Skin epidermis (tissue), 12 donors: Measurements from ENCODE around the gene IER2.
A peak's percentile ranks its signal among the peaks of the same experiment; 100 is the strongest.
"Not testable (repeated sequence)": the region's sequence is repeated elsewhere in the genome, so short reads cannot be mapped to it uniquely, and the experiment has no call there.

Experiments used
- H3K27ac ChIP-seq, 21 experiments: fragments of 200-600 bp; sonication (generic) in 11 of 21; one replicate each; pipeline ENCODE4 v1.5.0; 2020; ENCODE audit warnings: mild to moderate bottlenecking in 3 of 21, inconsistent platforms in 2 of 21, moderate library complexity in 2 of 21
- H3K4me3 ChIP-seq, 7 experiments: fragments of 200-600 bp; sonication (generic) in 2 of 7; one replicate each; pipeline ENCODE4 v1.5.0; 2020; ENCODE audit warnings: inconsistent platforms in 2 of 7, mild to moderate bottlenecking in 2 of 7, moderate library complexity in 1 of 7

The IER2 gene

GRCh38 chr19:13155472-13156359, 5.5 kb downstream of the IER2 start:
- H3K4me3 ChIP-seq, result peak overlapping the region; percentile 84 to 95 (median 93)
- H3K27ac ChIP-seq, result peak overlapping the region; percentile 54 to 100 (median 98)

DNA sequence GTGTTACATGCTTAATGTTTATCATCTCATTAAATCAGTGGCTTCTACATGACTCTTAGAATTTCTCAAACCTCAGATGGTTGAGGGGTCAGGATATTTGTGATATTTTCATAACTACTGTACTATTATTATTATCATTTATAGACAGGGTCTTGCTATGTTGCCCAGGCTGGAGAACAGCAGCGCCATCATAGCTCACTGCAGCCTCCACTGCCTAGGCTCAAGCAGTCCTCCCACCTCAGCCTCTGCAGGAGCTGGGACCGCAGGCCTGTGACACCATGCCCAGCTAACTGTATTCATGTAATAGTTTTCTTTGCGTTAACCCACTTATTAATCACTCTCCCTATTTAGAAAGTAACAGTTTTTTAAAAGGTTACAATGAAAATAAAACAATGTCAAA, 9.5 kb downstream of the IER2 start:
- peak overlapping the region in 2 of 21 experiments; percentile 27 to 64 for H3K27ac ChIP-seq
- H3K4me3 ChIP-seq, result no peak overlapping the region

DNA sequence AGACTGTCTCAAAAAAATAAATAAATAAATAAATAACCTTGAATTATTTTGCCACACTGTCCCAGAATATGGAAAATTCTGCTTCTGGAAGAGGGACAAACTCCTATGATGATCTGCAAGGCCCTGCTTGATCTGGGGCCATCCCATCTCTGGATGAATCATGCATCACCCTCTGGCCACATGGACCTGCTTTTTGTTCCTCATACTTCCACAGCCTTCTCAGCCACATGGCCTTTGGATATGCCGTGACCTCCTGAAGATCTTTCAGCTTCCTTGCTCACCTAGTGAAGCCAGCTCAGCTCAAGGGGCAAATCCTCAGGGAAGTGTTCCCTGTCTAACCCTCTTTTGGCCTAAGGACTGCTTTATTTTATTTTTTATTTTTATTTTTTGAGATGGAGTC, 10.3 kb downstream of the IER2 start:
- peak overlapping the region in 12 of 21 experiments; percentile 8 to 95 (median 46) for H3K27ac ChIP-seq
- H3K4me3 ChIP-seq, result no peak overlapping the region

- peak overlapping the region; percentile 64 to 97 (median 94) for H3K27ac ChIP-seq
- peak overlapping the region; percentile 20 to 32 (median 23) for H3K4me3 ChIP-seq
Observed at GRCh38 chr19:13162724-13163608, 12.8 kb downstream of the IER2 start.

DNA sequence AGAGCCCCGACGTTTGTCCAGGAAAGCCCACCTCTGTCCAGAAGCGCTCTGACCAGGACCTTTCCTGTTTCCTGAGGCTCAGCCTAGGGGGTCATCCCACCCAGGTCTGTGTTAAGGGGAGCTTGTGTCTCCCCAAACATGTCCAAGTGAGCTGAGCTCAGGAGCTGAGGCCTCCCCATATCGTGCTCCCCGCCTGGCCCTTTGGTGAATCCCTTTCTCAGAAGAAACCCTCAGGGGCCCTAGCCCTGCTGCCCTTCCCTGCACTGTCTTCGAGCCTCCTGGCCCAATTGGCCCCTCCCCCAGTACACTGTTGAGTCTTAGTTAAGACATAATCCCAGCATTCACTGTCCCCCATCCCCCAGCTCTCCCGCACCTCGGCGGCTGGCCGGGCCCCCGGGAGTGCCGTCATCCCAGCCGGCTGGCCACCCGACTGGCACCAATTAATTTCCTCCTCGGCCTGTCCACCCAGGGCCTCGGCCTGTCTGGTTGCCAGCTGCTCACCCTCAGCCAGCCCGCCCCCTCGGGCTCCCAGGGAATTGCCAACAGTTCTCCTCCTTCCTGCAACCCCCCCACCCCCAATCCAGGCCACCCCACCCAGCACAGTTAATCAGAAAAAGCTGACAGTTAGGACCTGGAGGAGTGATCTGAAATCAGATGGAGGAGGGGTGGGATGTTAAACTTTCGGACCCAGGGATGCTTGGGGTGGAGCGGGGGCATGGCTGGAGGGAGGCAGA, 13.6 kb downstream of the IER2 start:
- peak overlapping the region; percentile 4 to 32 (median 23) for H3K4me3 ChIP-seq
- peak overlapping the region; percentile 64 to 97 (median 94) for H3K27ac ChIP-seq

DNA sequence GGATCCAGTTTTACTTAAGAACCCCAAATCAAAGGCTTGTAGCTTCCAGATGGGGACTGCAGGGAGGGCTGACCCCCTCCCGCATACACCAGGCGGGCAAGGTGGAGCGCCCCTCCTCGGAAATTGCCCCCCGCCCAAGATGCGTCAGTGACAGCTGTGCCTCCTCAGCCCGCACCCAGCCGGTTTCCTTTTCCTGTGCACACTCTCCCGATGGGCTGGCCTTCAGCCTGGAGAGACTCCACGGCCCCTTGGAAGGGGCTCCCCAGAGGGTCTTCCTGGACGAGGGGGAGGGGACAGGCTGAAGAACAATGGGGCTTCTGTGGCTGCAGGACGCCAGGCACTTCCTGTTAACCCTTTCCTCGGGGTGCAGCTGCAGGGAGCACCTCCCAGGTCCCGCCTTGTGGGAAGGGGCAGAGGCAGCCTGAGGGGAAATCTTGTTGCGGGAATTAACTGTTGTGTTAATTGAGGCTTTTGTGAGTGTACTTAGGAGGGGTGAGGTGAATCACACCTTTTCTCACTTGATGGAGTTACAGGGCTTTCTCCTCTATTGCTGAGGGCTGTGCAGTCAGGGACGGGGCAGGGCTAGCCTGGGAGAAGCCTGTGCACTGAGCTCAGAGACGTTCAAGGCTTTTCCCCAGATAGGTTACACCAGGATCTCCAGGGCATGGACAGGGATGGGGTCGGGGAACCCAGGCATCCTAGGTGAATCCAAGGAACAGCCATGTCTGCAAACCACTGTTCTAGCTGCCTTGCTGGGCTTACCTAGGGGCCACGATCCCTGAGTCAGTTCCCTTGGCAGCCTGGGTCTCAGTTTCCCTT, 14.3 kb downstream of the IER2 start:
- peak overlapping the region; percentile 64 to 97 (median 94) for H3K27ac ChIP-seq
- peak overlapping the region in 6 of 7 experiments; percentile 3 to 32 (median 10) for H3K4me3 ChIP-seq

- Histone ChIP-seq H3K4me3 (peak overlapping the region in 1 of 7 experiments; percentile 12), H3K27ac (peak overlapping the region in 20 of 21 experiments; percentile 82 to 97 (median 94))
Observed at GRCh38 chr19:13165162-13165997, 15.2 kb downstream of the IER2 start.

GRCh38 chr19:13166151-13166550, 15.9 kb downstream of the IER2 start:
- H3K4me3 ChIP-seq, result not testable (repeated sequence)
- H3K27ac ChIP-seq, result peak overlapping the region in 18 of 21 experiments; percentile 1 to 97 (median 94)

DNA sequence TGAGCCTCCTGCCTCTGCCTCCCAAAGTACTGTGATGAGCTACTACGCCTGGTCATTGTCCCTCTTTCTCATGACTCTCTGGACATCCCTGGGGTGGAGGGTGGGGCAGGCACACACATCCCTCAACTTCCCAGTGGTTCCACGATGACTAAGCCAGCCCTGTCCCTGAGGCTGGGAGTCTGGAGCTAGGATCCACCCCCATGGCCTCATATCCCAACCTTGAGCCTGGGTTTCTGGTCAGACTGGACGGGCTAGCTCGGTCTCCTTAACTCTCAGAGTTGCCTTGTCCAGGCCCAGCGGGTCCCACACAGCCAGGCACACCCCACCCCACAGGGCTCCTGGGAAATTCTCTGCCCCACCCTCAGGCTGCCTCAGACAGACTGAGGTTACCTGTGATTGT, 19.6 kb downstream of the IER2 start:
- Histone ChIP-seq H3K27ac (peak overlapping the region in 20 of 21 experiments; percentile 49 to 97 (median 93)), H3K4me3 (no peak overlapping the region)

DNA sequence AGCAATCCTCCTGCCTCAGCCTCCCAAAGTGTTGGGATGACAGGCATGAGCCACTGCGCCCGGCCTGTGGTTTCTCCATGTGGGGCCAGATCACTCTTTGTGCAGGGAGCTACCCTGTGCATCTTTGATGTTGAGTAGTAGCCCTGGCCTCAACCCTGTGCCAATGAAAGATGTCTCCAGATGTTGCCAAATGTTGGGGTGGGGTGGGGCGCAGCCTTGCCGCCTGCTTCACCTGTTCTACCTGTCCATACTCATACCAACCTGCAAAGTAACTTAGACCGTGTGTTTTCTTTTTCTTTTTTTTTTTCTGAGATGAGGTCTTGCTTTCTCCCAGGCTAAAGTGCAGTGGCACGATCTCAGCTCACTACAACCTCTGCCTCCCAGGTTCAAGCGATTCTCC, 20.9 kb downstream of the IER2 start:
- Histone ChIP-seq H3K27ac (peak overlapping the region in 20 of 21 experiments; percentile 49 to 97 (median 92)), H3K4me3 (no peak overlapping the region)

DNA sequence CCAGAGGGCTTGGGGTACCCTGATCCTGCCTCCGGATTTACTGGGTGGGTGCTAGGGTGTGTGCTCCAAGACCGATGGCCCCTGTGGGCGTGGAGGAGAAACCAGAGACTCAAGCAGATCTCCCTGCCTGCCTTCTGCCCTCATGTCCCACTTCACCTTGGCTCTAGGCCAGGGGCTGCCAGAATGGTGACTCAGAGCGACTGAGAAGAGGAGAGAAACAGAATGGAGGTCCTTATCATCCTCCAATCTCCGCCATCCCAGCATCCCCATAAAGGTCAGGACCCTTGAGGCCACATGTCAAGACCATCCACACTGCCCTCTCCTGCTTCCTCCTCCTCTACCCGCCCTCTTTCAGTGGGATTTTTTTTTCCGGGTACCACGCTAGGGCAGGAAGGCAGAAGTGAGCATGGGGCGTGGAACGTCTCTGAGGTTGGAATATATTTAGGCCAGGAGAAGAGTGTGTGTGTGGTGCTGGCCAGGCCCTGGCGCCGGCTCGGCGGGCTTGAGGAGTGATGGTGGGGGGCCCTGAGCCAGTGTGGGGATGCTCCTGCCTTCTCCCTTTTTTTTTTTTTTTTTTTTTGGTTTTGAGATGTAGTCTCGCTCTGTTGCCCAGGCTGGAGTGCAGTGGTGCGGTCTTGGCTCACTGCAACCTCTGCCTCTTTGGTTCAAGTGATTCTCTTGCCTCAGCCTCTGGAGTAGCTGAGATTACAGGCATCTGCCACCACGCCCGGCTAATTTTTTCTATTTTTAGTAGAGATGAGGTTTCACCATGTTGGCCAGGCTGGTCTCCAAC, 22.3 kb downstream of the IER2 start:
- H3K27ac ChIP-seq, result peak overlapping the region in 20 of 21 experiments; percentile 65 to 97 (median 86)
- peak overlapping the region in 1 of 7 experiments; percentile 4 for H3K4me3 ChIP-seq

GRCh38 chr19:13173139-13173737, 23.0 kb downstream of the IER2 start:
- no peak overlapping the region for H3K4me3 ChIP-seq
- peak overlapping the region in 20 of 21 experiments; percentile 65 to 97 (median 86) for H3K27ac ChIP-seq

DNA sequence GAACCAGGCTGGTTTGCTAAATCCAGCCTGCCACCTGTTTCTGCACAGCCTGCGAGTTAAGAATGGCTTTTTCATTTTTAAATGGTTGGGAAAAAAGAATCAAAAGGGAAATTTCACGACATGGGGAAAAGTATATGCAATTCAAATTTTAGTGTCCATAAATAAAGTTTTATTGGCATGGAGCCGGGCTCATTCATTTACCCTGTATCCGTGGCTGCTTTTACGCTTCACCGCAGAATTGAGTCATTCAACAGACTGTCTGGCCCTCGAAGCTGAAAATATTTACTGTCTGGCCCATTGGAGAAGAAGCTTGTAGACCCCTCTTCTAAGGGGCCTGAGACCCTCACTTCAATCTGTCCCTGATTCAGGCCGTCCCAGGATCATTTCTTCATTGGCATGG, 26.1 kb downstream of the IER2 start:
- Histone ChIP-seq H3K27ac (no peak overlapping the region), H3K4me3 (no peak overlapping the region)

- H3K27ac ChIP-seq, H3K4me3 ChIP-seq: not testable (repeated sequence)
Observed at GRCh38 chr19:13177584-13177983, 27.4 kb downstream of the IER2 start.

- not testable (repeated sequence) for H3K27ac ChIP-seq, H3K4me3 ChIP-seq
Observed at GRCh38 chr19:13178291-13178690, 28.1 kb downstream of the IER2 start.

GRCh38 chr19:13181747-13182388, 31.7 kb downstream of the IER2 start:
- H3K27ac ChIP-seq, result peak overlapping the region in 13 of 21 experiments; percentile 0 to 81 (median 51)

More at GRCh38 chr19:13181747-13182388, 31.7 kb downstream of the IER2 start:
- H3K4me3 ChIP-seq, result no peak overlapping the region
